Brain microvascular endothelial cell (primary cell): ENCODE measurements around the gene IL4.

ENCODE experiments used
- DNase-seq: peaks from one replicate; pipeline ENCODE4 v3.0.0-alpha.2; 2020
- H3K27ac ChIP-seq: fragments of 250-450 bp; sonication (Bioruptor Pico); 2 replicates; pipeline ENCODE4 v1.5.1; 2020; ENCODE audit warnings: mild to moderate bottlenecking, moderate library complexity
- H3K27me3 ChIP-seq: fragments of 250-450 bp; sonication (Bioruptor Pico); replicated peaks from 2 replicates; pipeline ENCODE4 v1.5.1; 2020; ENCODE audit warnings: mild to moderate bottlenecking
- H3K36me3 ChIP-seq: fragments of 250-450 bp; sonication (Bioruptor Pico); replicated peaks from 2 replicates; pipeline ENCODE4 v1.5.1; 2020; ENCODE audit warnings: mild to moderate bottlenecking
- H3K4me3 ChIP-seq: 2 replicates; pipeline ENCODE4 v1.5.1; 2011; ENCODE audit warnings: low read depth, mild to moderate bottlenecking, control low read depth, low read length, moderate library complexity
- CTCF ChIP-seq: IDR thresholded peaks from 2 replicates; pipeline ENCODE4 v1.5.1; 2011; ENCODE audit warnings: low read depth, mild to moderate bottlenecking, moderate library complexity, low read length, control low read depth, inconsistent platforms; ENCODE audit errors: missing control alignments
- in situ Hi-C: cut with HindIII; loops from 2 replicates; pipeline ENCODE4 v1.10.0; 2017; ENCODE audit warnings: low sequenced_read_pairs, low pct_ligation_motif_present

The IL4 gene

GRCh38 chr5:132659598-132660493 is 13.9 kb upstream of the IL4 start:
- no peak overlapping the region for H3K4me3 ChIP-seq
- H3K27me3 ChIP-seq, result no peaks in the 10 kb centered on the region
- TF ChIP-seq CTCF, result no peak
- no peak for DNase-seq
- in situ Hi-C loops, result no loop called here
- no peak overlapping the region for H3K27ac ChIP-seq
- H3K36me3 ChIP-seq, result no peaks in the 10 kb centered on the region

- Histone ChIP-seq H3K4me3 (no peak overlapping the region), H3K27ac (no peak overlapping the region), H3K36me3 (no peaks in the 10 kb centered on the region), H3K27me3 (no peaks in the 10 kb centered on the region)
- no peak for DNase-seq
- in situ Hi-C loops, result no loop called here
- peak; percentile 28 for TF ChIP-seq CTCF
Measured at GRCh38 chr5:132661231-132662003, 12.4 kb upstream of the IL4 start.

GRCh38 chr5:132662004-132662401 is 11.8 kb upstream of the IL4 start:
- Histone ChIP-seq H3K27ac (no peak overlapping the region), H3K27me3 (no peaks in the 10 kb centered on the region), H3K4me3 (no peak overlapping the region), H3K36me3 (no peaks in the 10 kb centered on the region)
- TF ChIP-seq CTCF, result no peak
- DNase-seq, result no peak
- in situ Hi-C loops, result no loop called here

GRCh38 chr5:132662925-132663770 is 10.6 kb upstream of the IL4 start:
- Histone ChIP-seq H3K27ac (no peak overlapping the region), H3K4me3 (no peak overlapping the region), H3K36me3 (no peaks in the 10 kb centered on the region), H3K27me3 (no peaks in the 10 kb centered on the region)
- no peak for DNase-seq
- TF ChIP-seq CTCF, result peak; percentile 12
- in situ Hi-C loops, result no loop called here

GRCh38 chr5:132663771-132664695 is 9.8 kb upstream of the IL4 start:
- Histone ChIP-seq H3K27me3 (no peaks in the 10 kb centered on the region), H3K4me3 (no peak overlapping the region), H3K27ac (no peak overlapping the region), H3K36me3 (no peaks in the 10 kb centered on the region)
- in situ Hi-C loops, result no loop called here
- DNase-seq, result no peak
- no peak for TF ChIP-seq CTCF
